ENCODE measurements around the gene ACAD11.

- TF ChIP-seq, protein P1, sequence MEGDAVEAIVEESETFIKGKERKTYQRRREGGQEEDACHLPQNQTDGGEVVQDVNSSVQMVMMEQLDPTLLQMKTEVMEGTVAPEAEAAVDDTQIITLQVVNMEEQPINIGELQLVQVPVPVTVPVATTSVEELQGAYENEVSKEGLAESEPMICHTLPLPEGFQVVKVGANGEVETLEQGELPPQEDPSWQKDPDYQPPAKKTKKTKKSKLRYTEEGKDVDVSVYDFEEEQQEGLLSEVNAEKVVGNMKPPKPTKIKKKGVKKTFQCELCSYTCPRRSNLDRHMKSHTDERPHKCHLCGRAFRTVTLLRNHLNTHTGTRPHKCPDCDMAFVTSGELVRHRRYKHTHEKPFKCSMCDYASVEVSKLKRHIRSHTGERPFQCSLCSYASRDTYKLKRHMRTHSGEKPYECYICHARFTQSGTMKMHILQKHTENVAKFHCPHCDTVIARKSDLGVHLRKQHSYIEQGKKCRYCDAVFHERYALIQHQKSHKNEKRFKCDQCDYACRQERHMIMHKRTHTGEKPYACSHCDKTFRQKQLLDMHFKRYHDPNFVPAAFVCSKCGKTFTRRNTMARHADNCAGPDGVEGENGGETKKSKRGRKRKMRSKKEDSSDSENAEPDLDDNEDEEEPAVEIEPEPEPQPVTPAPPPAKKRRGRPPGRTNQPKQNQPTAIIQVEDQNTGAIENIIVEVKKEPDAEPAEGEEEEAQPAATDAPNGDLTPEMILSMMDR (IDR thresholded peaks at IDR 0.05) = no peak
- TF ChIP-seq POLR2AphosphoS5 (IDR thresholded peaks at IDR 0.05; ENCODE audit: insufficient read depth in 1 of 2, low read depth in 1 of 2) (no peak), POLR2A (IDR thresholded peaks at IDR 0.05) (no peak)
Observed at GRCh38 chr3:132654190-132654589, 5.4 kb downstream of the ACAD11 start.
